WERI-Rb-1 (cell line): ENCODE results near the gene BEST3.

Experiments
- DNase-seq: peaks from one replicate; pipeline ENCODE4 v3.0.0-alpha.2; 2020
- H3K27ac ChIP-seq: fragments of 250-450 bp; sonication (Bioruptor Pico); 2 replicates; pipeline ENCODE4 v1.5.1; 2020; ENCODE audit warnings: mild to moderate bottlenecking, moderate library complexity
- H3K27me3 ChIP-seq: fragments of 250-450 bp; sonication (Bioruptor Pico); 2 replicates; pipeline ENCODE4 v1.5.1; 2021; ENCODE audit warnings: mild to moderate bottlenecking, low read depth, moderate library complexity; ENCODE audit not compliant: insufficient read depth, severe bottlenecking
- H3K36me3 ChIP-seq: fragments of 250-450 bp; sonication (Bioruptor Pico); 2 replicates; pipeline ENCODE4 v1.5.1; 2020; ENCODE audit warnings: mild to moderate bottlenecking, moderate library complexity
- H3K4me3 ChIP-seq: 2 replicates; pipeline ENCODE4 v1.5.1; 2011; ENCODE audit warnings: low read depth, mild to moderate bottlenecking, control low read depth, low read length
- H3K9me3 ChIP-seq: fragments of 250-450 bp; sonication (Bioruptor Pico); 2 replicates; pipeline ENCODE4 v1.5.1; 2021; ENCODE audit warnings: mild to moderate bottlenecking, moderate library complexity; ENCODE audit not compliant: severe bottlenecking
- CTCF ChIP-seq: IDR thresholded peaks from 2 replicates; pipeline ENCODE4 v1.5.1; 2011; ENCODE audit warnings: low read depth, mild to moderate bottlenecking, control low read depth, inconsistent platforms, low read length

Gene BEST3

GRCh38 chr12:69732088-69732487 lies 33.0 kb upstream of the BEST3 start:
- Histone ChIP-seq H3K36me3 (no peaks in the 10 kb centered on the region), H3K4me3 (no peak overlapping the region), H3K27ac (no peak overlapping the region), H3K27me3 (no peaks in the 10 kb centered on the region), H3K9me3 (no peaks in the 10 kb centered on the region)
- no peak for DNase-seq
- TF ChIP-seq CTCF, result no peak

GRCh38 chr12:69726922-69727321 lies 27.8 kb upstream of the BEST3 start:
- H3K27me3 ChIP-seq, result no peaks in the 10 kb centered on the region
- H3K4me3 ChIP-seq, result no peak overlapping the region
- no peak overlapping the region for H3K27ac ChIP-seq
- no peaks in the 10 kb centered on the region for H3K36me3 ChIP-seq
- no peak for DNase-seq
- no peak for TF ChIP-seq CTCF
- no peaks in the 10 kb centered on the region for H3K9me3 ChIP-seq

- Histone ChIP-seq H3K27ac (no peak overlapping the region), H3K9me3 (no peaks in the 10 kb centered on the region), H3K27me3 (no peaks in the 10 kb centered on the region), H3K36me3 (no peaks in the 10 kb centered on the region), H3K4me3 (no peak overlapping the region)
- DNase-seq, result no peak
- no peak for TF ChIP-seq CTCF
Measured at GRCh38 chr12:69720750-69721149, 21.6 kb upstream of the BEST3 start.

GRCh38 chr12:69719336-69720316 lies 20.5 kb upstream of the BEST3 start:
- H3K27me3 ChIP-seq, result no peaks in the 10 kb centered on the region
- no peaks in the 10 kb centered on the region for H3K36me3 ChIP-seq
- no peak overlapping the region for H3K27ac ChIP-seq
- no peak for TF ChIP-seq CTCF
- H3K9me3 ChIP-seq, result no peaks in the 10 kb centered on the region
- no peak overlapping the region for H3K4me3 ChIP-seq
- no peak for DNase-seq

GRCh38 chr12:69714542-69714941 lies 15.4 kb upstream of the BEST3 start:
- no peak for TF ChIP-seq CTCF
- no peaks in the 10 kb centered on the region for H3K27me3 ChIP-seq

More at GRCh38 chr12:69714542-69714941, 15.4 kb upstream of the BEST3 start:
- DNase-seq, result no peak
- no peaks in the 10 kb centered on the region for H3K36me3 ChIP-seq
- no peaks in the 10 kb centered on the region for H3K9me3 ChIP-seq
- H3K27ac ChIP-seq, result no peak overlapping the region
- H3K4me3 ChIP-seq, result no peak overlapping the region
